HG02571 (cell line): Measurements from ENCODE around the gene ANKS3.
"Not testable (repeated sequence)": the region's sequence is repeated elsewhere in the genome, so short reads cannot be mapped to it uniquely, and the experiment has no call there.

Experiments
- ATAC-seq: cut with Tn5 transposase; IDR thresholded peaks from one replicate; pipeline ENCODE4 v1.9.1; 2021; ENCODE audit warnings: mild to moderate bottlenecking, moderate library complexity; ENCODE audit not compliant: unreplicated experiment

ANKS3 gene

GRCh38 chr16:4754865-4755264, 20.8 kb upstream of the ANKS3 start:
- no peak for ATAC-seq

GRCh38 chr16:4753227-4753626, 19.2 kb upstream of the ANKS3 start:
- no peak for ATAC-seq

GRCh38 chr16:4752351-4753100, 18.5 kb upstream of the ANKS3 start:
- no peak for ATAC-seq

- ATAC-seq, result no peak
Measured at GRCh38 chr16:4750896-4751295, 16.8 kb upstream of the ANKS3 start.

- ATAC-seq, result no peak
Measured at GRCh38 chr16:4749700-4750257, 15.7 kb upstream of the ANKS3 start.

GRCh38 chr16:4748682-4749411, 14.8 kb upstream of the ANKS3 start:
- no peak for ATAC-seq

- ATAC-seq, result no peak
Measured at GRCh38 chr16:4747906-4748681, 14.0 kb upstream of the ANKS3 start.

GRCh38 chr16:4746991-4747574, 13.0 kb upstream of the ANKS3 start:
- no peak for ATAC-seq

- ATAC-seq, result no peak
Measured at GRCh38 chr16:4746215-4746614, 12.1 kb upstream of the ANKS3 start.

- no peak for ATAC-seq
Measured at GRCh38 chr16:4745274-4745569, 11.2 kb upstream of the ANKS3 start.

- ATAC-seq, result no peak
Measured at GRCh38 chr16:4744555-4745273, 10.6 kb upstream of the ANKS3 start.

- no peak for ATAC-seq
Measured at GRCh38 chr16:4743226-4743878, 9.3 kb upstream of the ANKS3 start.

GRCh38 chr16:4738370-4738769, 4.3 kb upstream of the ANKS3 start:
- ATAC-seq, result not testable (repeated sequence)

GRCh38 chr16:4737545-4737944, 3.5 kb upstream of the ANKS3 start:
- no peak for ATAC-seq

GRCh38 chr16:4736546-4736945, 2.5 kb upstream of the ANKS3 start:
- no peak for ATAC-seq

- ATAC-seq, result peak; percentile 53
Measured at GRCh38 chr16:4734730-4735535, 862 bp upstream of the ANKS3 start.

- no peak for ATAC-seq
Measured at GRCh38 chr16:4733747-4734062, 366 bp downstream of the ANKS3 start.

- no peak for ATAC-seq
Measured at GRCh38 chr16:4733211-4733742, 794 bp downstream of the ANKS3 start.

- no peak for ATAC-seq
Measured at GRCh38 chr16:4729876-4730275, 4.2 kb downstream of the ANKS3 start.
